Spleen (tissue), 3 donors: ENCODE results near the gene BBX.

Experiments
- POLR2A ChIP-seq, 3 donors: fragments of 450-650 bp; IDR thresholded peaks; one replicate each; pipeline ENCODE4 v1.5.1; 2017; ENCODE audit warnings: antibody characterized with exemption in 3 of 3, mild to moderate bottlenecking in 1 of 3
- POLR2AphosphoS5 ChIP-seq, 3 donors: sonication (generic); formaldehyde crosslinking; IDR thresholded peaks; one replicate each; pipeline ENCODE4 v1.5.1; 2017; ENCODE audit warnings: antibody characterized with exemption in 3 of 3

GRCh38 chr3:107633327-107634098 is 110.8 kb downstream of the BBX start:
- TF ChIP-seq POLR2A (IDR thresholded peaks at IDR 0.05): no peak
- TF ChIP-seq POLR2AphosphoS5 (IDR thresholded peaks at IDR 0.05): no peak
